Body of pancreas (tissue), 4 donors: Measurements from ENCODE around the gene HECTD1.

Source experiments
- CTCF ChIP-seq, 7 experiments: fragments of 450-650 bp in 4 of 7; fragments of 200-600 bp in 3 of 7; sonication (generic) in 3 of 7; IDR thresholded peaks; one replicate each; pipeline ENCODE4 v1.5.1; 2016 to 2019; ENCODE audit warnings: antibody characterized with exemption in 7 of 7
- POLR2A ChIP-seq, 3 donors: fragments of 450-650 bp; IDR thresholded peaks; one replicate each; pipeline ENCODE4 v1.6.1; 2016; ENCODE audit warnings: antibody characterized with exemption in 3 of 3, mild to moderate bottlenecking in 2 of 3

DNA sequence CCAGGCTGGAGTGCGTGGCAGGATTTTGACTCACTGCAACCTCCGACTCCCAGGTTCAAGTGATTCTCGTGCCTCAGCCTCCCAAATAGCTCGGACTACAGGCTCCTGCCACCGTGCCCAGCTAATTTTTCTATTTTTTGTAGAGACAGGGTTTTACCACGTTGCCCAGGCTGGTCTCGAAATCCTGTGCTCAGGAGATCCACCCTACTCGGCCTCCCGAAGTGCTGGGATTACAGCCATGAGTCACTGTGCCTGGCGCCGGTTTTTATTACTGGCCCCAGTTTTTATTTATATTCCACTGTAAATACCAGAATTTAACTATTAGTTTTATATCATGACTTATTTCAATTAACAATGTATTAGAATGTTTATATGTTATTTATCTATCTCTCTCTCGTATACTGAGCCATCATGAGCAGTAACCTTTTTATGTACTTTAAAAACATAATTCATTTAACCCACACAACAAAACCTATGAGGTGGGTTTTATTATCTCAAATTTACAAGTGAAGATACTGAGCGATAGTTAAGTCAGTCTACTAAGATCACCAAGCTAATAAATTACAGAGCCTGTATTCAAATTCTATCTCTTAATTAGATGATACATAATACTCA lies 47.8 kb downstream of the HECTD1 start:
- no peak for TF ChIP-seq CTCF (IDR thresholded peaks at IDR 0.05)
- no peak for TF ChIP-seq POLR2A (IDR thresholded peaks at IDR 0.05)
